GM18873 (cell line): ENCODE data around the gene PRKCB.
"Not testable (repeated sequence)": the region's sequence is repeated elsewhere in the genome, so short reads cannot be mapped to it uniquely, and the experiment has no call there.

Experiments
- ATAC-seq: cut with Tn5 transposase; IDR thresholded peaks from one replicate; pipeline ENCODE4 v1.9.1; 2021; ENCODE audit warnings: mild to moderate bottlenecking, moderate library complexity, moderate number of reproducible peaks; ENCODE audit not compliant: unreplicated experiment, low FRiP score

The PRKCB gene

DNA sequence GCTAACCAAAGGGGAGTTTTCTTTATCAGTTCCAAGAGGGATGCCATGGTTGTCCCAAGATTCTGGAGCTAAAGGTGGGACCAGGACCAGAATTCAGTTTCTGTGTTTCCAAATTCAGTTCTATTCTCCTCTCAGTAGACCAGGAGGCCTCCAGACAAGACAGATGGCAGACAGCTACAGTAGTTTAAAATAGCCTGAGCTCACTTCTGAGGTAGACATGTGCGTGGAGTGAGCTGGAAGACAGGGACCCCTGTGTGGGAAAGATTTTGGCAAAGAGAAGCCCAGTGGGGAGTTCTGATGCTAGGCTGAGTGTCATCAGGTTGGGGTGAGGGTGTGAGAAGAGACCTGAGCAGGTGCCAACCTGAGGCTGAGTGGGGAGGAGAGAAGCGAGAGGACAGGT, 95.4 kb downstream of the PRKCB start:
- ATAC-seq = no peak

DNA sequence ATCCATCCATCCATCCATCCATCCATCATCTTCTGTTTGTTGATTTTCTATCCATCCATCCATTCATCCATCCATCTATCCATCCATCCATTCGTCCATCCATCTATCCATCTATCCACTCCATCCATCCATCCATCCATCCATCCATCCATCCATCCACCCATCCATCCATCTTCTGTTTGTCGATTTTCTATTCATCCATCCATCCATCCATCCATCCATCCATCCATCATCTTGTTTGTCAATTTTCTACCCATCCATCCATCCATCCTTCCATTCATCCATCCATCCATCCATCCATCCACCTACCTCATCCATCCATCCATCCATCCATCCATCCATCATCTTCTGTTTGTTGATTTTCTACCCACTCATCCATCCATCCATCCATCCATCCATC, 97.9 kb downstream of the PRKCB start:
- not testable (repeated sequence) for ATAC-seq

DNA sequence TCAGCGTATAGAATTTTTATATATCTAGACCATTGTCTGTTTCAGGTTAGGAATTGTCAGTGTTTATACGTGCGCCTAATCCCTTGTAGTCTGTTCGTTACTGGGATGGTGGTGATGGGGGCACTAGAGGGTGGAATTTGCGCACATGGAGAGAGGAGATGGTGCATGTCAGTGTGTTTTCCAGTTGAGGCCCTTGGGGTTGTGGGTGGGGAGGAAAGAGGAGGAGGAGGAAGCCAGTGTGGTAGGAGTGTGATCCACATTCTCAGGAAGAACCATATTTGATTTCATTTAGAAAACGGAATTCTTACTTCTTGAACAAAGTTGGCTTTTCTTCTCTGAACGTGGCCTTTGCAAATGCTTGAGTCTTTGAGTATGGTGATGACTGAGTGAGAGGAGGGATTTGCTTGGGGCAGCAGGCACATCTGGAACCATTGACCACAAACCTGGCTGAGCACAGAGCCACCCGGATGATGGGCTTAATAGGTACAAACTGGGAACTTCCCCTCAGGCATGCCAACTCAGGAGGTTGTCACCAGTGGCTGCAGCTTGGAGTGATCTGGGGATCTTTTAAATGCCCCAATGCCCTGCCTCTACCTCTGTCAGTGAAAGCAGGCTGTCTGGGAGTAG, 98.9 kb downstream of the PRKCB start:
- no peak for ATAC-seq

DNA sequence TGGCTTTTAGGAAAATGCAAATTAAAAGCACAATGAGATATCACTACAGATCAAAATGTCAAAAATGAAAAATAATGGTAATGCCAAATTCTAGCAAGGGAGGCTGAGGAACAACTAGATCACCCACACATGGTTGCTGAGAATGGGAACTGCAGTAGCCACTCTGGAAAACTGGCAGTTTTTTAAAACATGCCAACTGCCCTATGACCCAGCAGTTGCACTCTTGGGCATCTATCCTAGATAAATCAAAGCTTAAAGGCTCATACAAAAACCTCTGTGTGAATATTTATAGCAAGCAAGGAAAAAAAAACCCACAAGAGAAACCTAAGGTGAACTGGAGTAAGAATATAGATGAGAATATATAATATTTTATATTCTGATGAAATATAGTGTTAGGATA, 104.3 kb downstream of the PRKCB start:
- no peak for ATAC-seq

DNA sequence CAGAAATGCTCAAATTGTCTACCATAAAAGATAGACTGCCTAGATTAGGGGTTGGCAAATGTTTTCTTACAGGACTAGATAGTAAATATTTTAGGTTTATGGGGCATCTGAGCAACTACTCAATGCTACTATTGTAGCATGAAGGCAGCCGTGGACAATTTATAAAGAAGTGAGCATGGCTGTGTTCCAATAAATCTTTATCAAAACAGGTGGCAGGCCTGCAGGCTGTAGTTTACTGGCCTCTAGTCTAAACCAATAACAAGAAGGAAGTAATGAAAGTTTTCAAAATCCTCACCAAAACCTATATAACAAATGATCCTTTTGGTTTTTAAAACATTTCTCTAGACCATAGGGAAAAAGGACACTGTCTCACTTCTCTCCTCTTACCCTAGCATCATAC, 105.2 kb downstream of the PRKCB start:
- ATAC-seq = no peak

DNA sequence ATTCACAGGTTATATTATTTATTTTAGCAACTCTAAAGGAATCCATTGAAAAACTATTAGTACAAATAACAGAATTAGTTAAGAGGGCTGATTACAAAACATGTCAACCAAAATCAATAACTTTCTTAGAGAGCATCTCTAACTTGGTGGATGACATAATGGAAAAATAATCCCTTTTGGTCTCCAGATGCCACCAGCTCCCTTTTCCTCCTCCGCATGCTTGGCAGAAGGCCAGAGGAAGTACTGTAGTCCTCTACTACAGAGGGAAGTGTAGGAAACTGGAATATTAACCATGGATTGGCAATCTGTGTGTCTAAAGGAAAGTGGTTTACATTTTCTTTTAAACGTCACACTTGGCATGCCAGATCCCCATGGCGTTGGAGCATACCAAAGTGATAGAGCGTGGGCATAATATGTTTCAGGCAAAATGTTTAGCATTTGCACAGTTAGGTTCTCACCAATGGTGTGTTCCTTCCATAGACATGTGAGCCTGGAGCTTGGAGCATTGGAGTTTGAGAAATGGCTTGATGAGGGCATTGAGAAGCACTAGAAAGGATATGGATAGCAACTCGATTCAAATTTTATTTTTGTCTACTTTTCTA, 106.3 kb downstream of the PRKCB start:
- ATAC-seq = no peak

DNA sequence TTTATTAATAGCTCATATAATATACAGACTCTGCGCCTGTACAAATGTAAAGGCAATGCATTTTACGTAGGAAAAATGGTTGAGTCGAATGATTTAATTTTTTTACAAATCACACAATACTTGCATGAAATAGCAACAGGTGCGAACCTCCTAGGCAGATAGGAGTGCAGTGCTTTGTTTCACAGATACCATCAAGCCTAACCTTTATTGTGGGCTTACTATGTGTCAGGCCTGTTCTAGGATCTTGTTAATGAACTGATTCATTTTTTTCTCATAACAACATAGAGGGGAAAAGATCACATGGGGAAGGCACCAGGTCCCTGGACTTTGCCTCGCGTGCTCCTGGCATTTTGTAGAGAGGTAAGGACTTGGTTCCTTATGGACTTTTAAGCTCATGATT, 107.8 kb downstream of the PRKCB start:
- ATAC-seq = no peak

DNA sequence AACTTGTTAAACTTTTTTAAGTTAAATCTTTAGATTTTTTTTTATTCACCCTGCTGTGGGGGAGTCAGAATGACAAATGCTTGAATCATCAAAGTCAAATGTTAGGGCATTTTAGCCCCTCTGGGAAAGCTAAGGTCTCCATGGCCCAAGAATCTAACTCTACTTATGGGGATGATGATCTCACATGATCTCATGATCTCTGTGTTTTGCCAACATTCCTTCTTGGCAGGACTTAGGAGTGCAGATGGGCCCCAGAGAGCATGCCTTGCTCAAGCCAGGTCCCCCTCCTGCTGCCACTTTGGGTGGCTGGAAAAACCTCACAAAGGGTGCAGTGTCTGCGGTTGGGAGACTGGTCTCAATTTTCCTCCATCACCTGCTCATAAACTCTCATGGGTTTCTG, 108.6 kb downstream of the PRKCB start:
- ATAC-seq = no peak

DNA sequence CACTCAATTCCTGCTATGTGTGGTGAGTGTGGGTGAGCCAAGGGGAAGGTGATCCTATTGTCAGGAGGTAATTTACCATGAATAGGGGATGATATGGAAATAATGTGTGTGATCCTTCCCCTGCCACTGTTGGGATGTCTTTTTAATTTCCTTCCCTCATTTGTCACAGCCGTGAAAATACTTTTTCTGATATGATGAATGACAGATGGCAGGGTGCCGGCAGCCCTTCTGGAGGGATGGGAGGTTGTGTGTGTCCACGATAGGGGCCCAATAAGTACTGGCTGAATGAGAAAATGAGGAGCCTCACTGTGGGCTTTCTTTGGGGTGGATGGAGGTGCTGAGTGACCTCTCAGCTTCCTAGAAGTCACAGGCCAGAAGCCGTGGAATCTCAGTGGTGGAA, 109.5 kb downstream of the PRKCB start:
- no peak for ATAC-seq

DNA sequence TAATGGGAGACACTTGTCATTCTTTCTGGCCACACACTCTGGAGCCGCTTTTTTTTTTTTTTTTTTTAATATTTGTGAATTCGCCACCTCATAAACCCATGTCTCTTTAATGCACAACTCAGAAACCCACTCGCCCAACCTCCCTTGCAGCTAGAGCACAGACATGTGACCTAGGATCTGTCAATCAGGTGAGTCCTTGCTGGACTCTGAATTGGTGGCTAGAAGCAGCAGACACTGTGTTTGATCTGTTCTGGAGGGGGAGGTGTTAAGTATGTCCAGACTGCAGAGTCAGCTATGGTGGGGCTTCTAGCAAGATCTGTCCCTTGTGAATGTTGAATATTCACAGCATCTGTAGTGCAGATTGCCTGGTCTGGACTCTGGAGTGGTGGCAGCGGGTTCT, 112.1 kb downstream of the PRKCB start:
- ATAC-seq = no peak

DNA sequence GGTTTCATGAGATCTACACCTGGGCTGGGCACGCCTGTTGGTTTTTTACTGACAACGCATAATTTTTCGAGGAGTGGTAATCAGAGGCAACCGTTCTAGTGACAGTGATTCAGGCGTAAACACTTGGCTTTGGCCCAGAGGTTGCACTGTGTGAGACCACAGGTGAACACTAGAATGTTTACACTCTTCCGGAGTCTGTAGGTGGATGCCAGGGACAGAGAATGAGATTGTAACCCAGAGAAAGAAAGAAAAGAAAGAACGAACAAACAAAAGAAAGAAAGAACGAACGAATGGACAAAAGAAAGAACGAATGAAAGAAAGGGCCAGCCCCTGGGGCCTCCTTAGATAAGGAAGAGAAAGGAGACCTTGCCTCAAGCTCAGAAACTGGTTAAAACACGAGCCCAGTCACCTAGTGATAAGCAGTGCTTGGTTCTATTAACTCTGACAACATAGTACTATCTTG, 113.2 kb downstream of the PRKCB start:
- ATAC-seq = no peak

DNA sequence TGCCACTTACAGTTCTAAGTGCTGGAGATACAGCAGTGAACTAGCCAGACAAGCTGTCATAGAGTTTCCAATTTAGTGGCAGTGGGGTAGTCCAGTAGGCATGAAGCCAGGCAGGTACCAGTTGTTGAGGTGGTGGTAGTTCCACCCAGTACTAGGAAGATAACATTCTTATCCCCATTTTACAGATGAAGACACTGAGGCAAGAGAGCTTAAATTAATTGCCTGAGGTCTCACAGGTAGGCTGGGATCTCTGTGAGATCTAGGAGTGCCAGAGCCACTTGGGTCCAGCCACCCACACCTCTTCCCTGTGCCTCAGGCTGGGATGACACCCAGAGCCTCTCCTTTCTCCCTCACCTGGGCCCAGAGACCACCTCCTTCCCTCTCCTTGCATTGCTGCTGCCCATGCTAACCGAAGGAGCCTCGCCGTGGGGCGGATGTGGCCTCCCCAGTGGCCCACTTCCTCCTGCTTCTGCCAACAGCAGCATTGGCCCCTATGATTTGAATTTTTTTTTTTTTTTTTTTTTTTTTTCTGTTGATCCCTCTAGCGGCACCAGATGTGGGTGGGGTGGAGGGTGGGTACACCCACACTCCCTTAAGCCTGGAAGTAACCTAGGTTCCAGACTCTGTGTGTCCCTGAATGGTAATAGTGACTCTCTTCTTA, 114.0 kb downstream of the PRKCB start:
- no peak for ATAC-seq

DNA sequence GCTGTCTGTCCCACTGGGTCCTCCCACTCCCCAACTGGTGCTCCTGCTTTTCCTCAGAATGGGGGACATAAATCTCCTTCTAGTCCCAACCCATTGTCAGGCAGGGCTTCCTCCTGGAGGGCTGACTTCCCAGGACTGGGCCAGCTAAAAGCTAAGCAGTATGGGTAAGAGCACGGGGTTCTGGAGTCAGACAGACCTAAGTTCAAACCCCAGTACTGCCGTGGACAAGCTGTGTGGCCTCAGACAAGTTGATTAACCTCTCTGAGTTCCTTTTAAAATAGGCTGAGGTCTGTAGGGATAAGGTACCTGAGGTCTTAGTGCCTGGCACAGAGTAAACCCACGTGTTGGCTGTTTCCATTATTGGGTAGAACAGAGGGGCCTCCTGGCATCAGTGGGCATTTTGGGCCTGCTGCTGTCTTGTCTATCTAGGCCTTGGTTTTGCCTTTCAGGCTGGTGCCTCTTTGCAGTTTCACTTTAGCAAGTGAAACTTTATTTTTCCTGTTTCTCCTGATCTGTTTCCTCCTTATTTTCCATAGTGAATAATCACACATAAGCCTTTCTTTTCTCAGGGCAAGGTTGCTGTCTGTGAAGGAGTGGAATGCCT, 114.6 kb downstream of the PRKCB start:
- no peak for ATAC-seq

DNA sequence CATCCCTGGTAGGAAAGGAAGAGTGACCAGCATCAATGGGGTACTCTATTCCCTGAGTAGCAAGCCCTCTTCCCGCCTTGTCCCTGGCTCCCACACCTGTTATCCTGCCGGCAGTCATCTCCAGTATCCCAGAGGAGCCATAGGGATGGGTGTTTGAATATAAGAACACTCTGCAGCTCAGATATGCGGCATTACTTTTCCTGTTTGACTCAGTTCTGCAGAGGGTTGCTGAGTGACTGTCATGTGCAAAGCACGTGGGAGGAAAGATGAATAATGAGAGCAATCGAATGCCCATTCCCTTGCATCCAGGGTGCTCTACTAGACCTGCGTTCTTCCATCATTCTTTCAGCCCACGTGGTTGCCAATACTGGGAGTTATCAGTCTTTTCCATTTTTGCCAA, 115.1 kb downstream of the PRKCB start:
- no peak for ATAC-seq

DNA sequence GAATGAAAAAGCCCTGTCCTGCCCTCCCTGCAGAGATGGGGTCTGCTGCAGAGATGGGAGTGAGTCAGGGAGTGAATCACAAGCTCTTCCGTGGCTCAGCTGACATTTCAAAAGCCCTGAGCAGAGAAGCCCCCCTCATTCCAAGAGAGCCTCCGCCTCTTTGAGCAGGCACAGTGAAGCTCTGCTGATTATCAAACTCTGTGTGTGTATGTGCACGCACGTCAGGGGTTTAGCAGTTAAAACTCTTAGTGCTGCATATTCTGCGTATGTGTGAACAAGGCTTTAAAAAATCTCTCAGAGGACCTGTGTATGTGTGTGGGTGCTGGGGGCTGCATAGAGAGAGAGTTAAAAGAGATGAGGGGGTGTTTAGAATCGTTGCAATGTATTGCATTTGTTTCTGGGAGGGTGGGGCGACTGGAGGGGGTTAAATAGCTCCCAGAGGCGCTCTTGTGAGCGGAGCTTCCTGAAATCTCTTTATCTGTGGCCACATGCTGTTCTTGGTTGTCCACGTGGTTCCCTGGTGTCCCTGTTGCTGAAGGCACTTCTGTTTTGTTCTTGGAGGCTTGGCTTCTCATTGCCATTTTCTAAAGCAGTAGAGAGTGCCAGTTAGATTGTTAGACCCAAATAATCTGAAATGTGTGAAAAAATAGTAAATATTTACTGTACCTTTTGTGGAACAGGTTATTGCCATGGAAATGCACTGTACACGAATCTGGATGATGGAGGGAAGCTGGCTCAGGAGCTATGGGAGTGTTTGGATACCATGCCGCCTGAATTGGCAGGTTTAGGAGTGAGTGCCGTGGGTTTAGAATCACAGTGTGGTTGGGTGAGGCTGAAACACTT, 116.6 kb downstream of the PRKCB start:
- ATAC-seq = no peak

DNA sequence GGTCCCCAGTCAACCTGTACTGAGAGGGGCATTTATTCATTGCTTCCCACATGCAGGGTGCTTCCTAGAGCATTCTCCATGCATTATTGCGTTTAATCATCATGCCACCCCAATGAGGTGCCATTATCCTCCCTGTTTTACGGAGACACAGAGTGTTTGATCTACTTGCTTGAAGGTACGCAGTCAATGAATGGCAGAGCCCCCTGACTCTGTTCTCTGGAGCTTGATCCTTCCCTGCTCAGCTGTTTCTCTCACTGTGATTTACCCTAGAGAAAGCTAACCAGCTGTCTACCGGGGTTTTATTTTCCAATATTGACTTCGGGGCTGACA, 117.2 kb downstream of the PRKCB start:
- ATAC-seq = no peak

DNA sequence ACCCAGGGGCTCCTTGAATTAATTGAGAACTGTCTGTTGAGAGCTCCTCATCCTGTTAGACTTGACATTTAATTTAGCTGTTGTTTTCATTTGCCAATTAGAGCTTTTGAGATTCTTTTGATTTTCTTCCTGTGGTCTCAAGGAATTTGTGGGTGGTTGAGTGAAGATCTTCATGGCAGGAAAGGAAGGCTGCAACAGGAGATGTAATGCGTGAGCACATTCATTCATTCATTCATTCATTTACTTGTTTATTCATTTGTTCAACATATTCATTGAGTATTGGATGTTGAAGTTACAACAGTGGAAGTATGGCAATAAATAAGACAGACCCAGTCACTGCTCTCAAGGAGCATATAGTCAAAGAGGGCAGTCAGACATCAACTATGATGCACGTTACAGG, 117.7 kb downstream of the PRKCB start:
- ATAC-seq = no peak

DNA sequence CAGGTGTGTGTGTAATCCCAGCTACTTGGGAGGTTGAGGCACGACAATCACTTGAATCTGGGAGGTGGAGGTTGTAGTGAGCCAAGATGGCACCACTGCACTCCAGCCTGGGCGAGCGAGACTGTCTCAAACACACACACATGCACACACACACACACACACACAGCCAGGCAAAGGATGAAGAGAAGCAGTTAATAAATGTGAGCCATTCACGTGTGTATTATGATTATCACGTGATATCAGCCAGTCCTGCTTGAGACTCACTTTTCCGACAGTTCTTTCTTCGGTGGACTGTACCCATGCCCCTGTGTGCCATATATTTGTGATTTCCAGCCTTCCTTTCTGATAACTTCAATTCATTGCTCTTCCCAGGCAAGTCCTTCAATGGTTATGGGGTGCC, 119.3 kb downstream of the PRKCB start:
- ATAC-seq = no peak

DNA sequence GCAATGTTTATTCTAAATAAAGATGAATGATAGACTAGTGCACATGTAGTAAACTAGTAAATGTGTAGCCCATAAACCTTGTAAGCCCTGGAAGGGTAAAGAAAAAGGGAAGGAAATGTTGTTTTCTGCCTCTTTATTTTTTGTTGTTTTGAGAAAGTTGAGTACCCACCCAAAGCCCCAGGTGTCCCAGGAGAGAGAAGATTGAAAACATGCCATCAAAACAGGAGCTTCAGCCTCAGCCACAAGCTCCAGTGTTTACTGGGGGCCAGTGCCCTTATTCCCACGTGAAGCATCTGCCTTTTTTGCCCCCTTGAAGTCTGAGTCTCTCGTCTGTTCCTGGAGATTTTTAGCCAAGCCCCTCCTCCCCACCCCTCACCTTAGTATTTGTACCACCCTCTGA, 121.5 kb downstream of the PRKCB start:
- ATAC-seq = no peak

DNA sequence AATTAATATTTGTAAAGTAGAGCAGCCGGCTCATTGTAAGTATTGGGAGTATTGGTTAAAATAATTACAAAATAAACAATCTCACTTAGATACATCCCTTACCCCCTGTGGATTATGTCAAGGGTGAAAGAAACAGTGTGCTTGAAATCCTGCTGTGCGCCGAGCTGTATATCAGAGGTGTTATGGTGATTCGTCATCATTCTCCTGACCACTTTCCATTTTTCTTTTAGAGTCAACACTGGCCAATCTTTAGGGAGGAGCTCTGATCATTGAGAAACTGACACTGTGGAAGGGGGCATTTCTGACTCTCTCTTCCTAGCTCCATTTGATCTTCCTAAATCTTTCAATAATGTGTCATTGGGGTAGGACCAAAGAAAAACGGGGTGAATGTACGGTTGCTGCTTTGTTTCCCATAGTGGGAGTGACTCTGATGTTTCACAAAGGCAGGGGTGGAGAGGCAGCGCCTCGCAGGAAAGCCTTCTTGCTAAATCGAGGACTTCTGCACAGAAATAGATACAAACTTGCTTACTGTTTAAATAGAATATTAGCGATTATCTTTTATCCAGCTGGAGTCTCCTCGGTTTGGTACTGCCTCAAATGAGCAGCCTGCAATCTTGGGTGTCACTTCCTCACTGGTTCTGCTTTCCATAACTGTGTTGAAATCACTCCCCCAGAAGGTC, 123.4 kb downstream of the PRKCB start:
- no peak for ATAC-seq

DNA sequence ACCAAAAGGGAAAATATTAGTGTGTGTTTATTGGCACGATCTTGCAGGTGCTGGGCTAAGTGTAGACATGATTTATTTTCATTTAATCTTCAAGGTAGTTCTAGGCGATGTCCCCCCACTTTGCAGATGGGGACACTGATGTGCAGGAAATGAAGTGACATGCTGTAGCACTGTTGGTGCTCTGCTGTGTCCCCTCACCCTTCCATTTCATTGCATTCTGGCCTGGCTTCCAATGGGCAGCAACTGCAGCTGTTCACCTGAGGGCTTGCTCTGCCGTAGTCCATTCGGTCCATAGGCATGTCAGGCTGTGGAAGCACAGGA, 123.9 kb downstream of the PRKCB start:
- ATAC-seq = no peak
